Mesothelial cell of epicardium (in vitro differentiated cells): ENCODE measurements around the gene NAA38. TPM values are rescaled to one million over a fixed set of nuclear protein-coding genes. Genes with fewer than 3 reads are reported as not detected.

Experiments used
- DNase-seq, 2 experiments: peaks; one replicate each; pipeline ENCODE4 v3.0.0; 2021; ENCODE audit warnings: low spot score in 2 of 2; ENCODE audit not compliant: unreplicated experiment in 2 of 2
- H3K27ac Mint-ChIP-seq: 2 replicates; pipeline ENCODE4 v1.8.0; 2021; ENCODE audit warnings: mixed read lengths
- H3K27me3 Mint-ChIP-seq: 2 replicates; pipeline ENCODE4 v1.8.0; 2021; ENCODE audit warnings: low read depth, mixed read lengths
- H3K36me3 Mint-ChIP-seq: 2 replicates; pipeline ENCODE4 v1.8.0; 2021; ENCODE audit warnings: mixed read lengths
- H3K4me1 Mint-ChIP-seq: 2 replicates; pipeline ENCODE4 v1.8.0; 2021; ENCODE audit warnings: mixed read lengths
- H3K4me3 Mint-ChIP-seq: 2 replicates; pipeline ENCODE4 v1.8.0; 2021; ENCODE audit warnings: mild to moderate bottlenecking, moderate library complexity, mixed read lengths
- H3K9me3 Mint-ChIP-seq: 2 replicates; pipeline ENCODE4 v1.8.0; 2021; ENCODE audit warnings: mixed read lengths
- total RNA-seq: library from RNA; stranded (reverse); gene quantifications from 3 replicates; pipeline ENCODE4 v1.2.1, GENCODE V29; 2021
- TF ChIP-seq, protein P1 (sequence below): fragments of 200-600 bp; sonication (generic); IDR thresholded peaks from one replicate; pipeline ENCODE4 v1.5.0; 2021; ENCODE audit warnings: antibody characterized with exemption; ENCODE audit not compliant: unreplicated experiment

NAA38 gene
- total RNA-seq, 1 donor from 2014 or later = 67.2 TPM

DNA sequence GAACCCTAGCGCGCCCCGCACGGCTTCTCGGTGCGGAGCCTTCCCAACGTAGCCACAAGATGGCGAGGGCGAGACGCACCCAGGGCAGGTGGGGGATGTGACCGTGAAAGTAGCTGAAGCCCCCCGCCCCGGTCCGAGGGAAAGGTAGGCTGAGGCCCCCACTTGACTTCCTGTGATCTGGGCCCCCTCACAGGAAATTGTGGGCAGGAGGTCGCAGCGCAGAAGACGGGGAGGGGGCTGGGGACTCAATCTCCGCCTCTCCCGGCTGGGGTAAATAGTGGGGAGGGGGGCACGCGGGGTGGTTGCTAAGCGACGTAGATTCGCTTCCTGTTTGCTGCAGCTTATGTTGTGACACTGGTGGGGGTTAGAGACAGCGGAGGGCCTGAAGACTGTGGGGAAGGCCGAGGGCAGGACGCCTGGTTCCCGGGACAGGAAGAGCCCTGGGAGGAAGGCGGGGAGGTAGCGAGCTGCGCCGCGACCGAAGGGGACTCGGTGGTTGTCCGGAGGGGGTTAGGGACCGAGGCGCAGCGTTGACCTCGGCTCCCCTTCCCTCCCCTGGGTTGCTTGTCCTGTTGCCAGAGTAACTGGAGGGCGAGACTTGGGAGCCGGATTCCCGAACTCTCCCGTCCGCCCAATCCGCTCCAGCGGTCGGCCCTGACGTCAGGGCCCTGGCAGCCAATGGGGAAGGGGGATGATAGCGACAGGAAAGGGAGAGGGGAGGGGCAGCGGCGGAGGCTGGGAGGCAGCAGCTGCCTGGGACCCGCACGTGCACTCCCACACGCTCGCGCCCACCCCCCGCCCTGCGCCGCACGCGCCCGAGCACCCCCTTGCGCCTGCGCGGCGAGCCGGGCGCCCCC, 22.2 kb downstream of the NAA38 start:
- H3K27me3 Mint-ChIP-seq = peaks cover 18% of the 10 kb centered on the region
- H3K36me3 Mint-ChIP-seq = no peaks in the 10 kb centered on the region
- DNase-seq = peak; percentile 91 to 98
- peaks cover 43% of the 10 kb centered on the region for H3K4me1 Mint-ChIP-seq
- TF ChIP-seq, protein P1, sequence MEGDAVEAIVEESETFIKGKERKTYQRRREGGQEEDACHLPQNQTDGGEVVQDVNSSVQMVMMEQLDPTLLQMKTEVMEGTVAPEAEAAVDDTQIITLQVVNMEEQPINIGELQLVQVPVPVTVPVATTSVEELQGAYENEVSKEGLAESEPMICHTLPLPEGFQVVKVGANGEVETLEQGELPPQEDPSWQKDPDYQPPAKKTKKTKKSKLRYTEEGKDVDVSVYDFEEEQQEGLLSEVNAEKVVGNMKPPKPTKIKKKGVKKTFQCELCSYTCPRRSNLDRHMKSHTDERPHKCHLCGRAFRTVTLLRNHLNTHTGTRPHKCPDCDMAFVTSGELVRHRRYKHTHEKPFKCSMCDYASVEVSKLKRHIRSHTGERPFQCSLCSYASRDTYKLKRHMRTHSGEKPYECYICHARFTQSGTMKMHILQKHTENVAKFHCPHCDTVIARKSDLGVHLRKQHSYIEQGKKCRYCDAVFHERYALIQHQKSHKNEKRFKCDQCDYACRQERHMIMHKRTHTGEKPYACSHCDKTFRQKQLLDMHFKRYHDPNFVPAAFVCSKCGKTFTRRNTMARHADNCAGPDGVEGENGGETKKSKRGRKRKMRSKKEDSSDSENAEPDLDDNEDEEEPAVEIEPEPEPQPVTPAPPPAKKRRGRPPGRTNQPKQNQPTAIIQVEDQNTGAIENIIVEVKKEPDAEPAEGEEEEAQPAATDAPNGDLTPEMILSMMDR = peak; percentile 68
- no peaks in the 10 kb centered on the region for H3K9me3 Mint-ChIP-seq
- peak overlapping the region; percentile 100 for H3K27ac Mint-ChIP-seq
- peak overlapping the region; percentile 96 for H3K4me3 Mint-ChIP-seq

DNA sequence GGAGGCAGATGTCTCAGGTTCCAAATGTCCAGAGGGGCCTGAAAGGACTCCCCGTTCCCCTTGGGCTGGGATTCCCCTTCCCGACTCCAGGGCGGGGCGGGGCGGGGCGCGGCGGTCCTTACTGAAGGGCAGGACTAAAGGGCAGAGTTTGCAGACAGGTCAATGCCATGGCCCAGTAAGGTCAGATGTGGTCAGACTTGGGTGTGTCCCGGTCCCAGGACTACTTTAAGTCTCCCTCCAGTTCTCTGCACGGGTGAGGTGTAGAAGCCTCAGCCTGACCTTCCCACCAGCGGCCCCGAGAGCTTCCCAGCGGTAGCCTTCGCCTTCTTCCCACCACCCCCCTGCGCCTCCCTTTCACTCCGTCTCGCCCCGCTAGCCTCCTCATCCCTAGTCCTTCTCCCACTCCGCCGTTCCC, 22.8 kb downstream of the NAA38 start:
- peaks cover 19% of the 10 kb centered on the region for H3K27me3 Mint-ChIP-seq
- TF ChIP-seq, protein P1 = no peak
- H3K27ac Mint-ChIP-seq = peak overlapping the region; percentile 100
- no peaks in the 10 kb centered on the region for H3K36me3 Mint-ChIP-seq
- peaks cover 36% of the 10 kb centered on the region for H3K4me1 Mint-ChIP-seq
- H3K4me3 Mint-ChIP-seq = peak overlapping the region; percentile 94
- H3K9me3 Mint-ChIP-seq = no peaks in the 10 kb centered on the region
- DNase-seq = no peak

DNA sequence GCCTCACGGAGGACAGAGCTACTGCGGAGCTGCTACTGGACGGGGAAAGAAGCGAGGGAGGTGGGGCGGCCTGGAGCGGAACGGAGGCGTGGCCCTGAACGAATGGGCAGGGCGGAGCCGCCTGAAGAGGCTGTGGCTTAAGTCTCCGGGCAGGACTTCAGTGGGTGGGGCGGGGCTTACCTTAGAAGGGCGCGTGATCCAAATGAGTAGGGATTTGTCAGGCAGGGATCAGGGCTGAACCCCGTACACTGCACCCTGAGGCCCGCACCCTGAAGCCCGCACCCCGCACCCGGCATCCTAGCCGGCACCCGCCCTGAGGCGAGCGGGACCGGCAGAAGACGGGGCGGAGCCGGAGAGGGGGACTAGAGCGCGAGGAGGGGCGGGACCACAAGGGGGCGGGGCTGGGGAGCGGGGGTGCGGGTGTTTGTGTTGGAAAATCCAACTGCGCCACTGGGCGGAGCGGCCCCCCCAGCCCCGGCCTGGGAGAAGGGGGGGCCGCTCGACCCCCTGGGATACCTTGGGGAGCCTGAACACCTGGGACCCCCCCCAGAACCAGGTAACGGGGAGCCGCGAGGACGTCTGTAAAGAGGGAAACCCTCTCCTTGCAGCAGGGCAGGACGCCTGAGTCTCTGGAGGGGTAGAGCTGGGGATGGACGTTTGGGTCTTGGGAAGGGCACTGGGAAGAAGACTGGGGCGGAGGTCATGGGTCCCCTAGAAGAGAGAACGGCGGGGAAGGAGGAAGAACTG, 23.4 kb downstream of the NAA38 start, which contains the start of gene KDM6B:
TSS of gene KDM6B (plus strand) at position 423 of the 747 bp plus-strand sequence. CDS start 11,338 bp downstream, outside the sequence.
- peak within 1 kb of the TSS; percentile 94 for H3K4me3 Mint-ChIP-seq
- TF ChIP-seq, protein P1 = no peak
- no peaks in the 10 kb centered on the region for H3K9me3 Mint-ChIP-seq
- H3K27me3 Mint-ChIP-seq = peaks cover 22% of the 10 kb centered on the region
- no peaks in the 10 kb centered on the region for H3K36me3 Mint-ChIP-seq
- H3K4me1 Mint-ChIP-seq = peaks cover 31% of the 10 kb centered on the region
- peak; percentile 82 to 90 for DNase-seq
- H3K27ac Mint-ChIP-seq = peak within 1 kb of the TSS; percentile 100

DNA sequence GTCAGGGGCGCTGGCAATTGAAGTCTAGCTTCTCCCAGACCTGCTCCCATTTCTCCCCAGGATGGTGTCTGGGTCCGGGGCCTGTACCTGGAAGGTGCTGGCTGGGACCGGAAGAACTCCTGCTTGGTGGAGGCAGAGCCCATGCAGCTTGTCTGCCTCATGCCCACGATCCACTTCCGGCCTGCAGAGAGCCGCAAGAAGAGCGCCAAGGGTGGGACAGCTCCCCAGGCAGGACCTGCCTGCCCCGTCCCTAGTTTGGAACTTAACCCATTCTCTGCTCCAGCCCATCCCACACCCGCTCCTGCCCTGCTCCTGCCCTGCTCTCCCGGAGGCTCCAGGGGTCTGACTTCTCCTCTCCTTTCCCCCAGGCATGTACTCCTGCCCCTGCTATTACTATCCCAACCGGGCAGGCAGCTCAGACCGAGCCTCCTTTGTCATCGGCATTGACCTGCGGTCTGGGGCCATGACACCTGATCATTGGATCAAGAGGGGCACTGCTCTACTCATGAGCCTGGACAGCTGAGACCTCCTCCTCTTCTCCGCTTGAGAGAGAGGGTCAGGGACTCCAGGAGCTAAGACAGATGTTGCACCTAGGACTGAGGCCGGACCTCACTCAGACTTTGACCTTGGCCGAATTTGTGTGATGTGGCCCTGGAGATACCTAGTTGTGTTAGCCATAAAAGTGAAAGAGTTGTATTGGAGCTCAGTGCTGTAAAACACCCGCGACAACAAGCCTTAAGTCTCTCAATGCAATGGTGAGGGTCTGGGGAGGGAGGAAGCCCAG, 24.2 kb downstream of the NAA38 start:
- peaks cover 22% of the 10 kb centered on the region for H3K27me3 Mint-ChIP-seq
- TF ChIP-seq, protein P1 = no peak
- H3K4me3 Mint-ChIP-seq = peak overlapping the region; percentile 94
- no peaks in the 10 kb centered on the region for H3K36me3 Mint-ChIP-seq
- H3K27ac Mint-ChIP-seq = no peak overlapping the region
- no peaks in the 10 kb centered on the region for H3K9me3 Mint-ChIP-seq
- no peak for DNase-seq
- peaks cover 25% of the 10 kb centered on the region for H3K4me1 Mint-ChIP-seq

DNA sequence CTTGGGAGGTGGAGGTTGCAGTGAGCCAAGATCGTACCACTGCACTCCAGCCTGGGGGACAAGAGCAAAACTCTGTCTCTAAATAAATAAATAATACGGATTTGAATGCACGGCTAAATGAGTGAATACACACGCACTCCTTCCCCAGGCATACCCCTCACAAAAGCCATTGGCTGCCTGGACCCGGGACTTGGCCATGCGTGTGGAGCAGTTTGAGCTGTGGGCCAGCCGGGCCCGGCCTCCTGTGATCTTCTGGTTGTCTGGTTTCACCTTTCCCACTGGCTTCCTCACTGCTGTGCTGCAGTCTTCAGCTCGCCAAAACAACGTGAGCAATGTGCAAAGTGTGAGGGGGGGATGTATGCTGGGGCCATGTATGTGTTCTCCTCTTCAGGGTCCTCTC, 24.9 kb downstream of the NAA38 start:
- Mint-ChIP-seq H3K27ac (no peak overlapping the region), H3K4me3 (peak overlapping the region; percentile 13), H3K36me3 (no peaks in the 10 kb centered on the region), H3K9me3 (no peaks in the 10 kb centered on the region), H3K4me1 (peaks cover 21% of the 10 kb centered on the region), H3K27me3 (peaks cover 25% of the 10 kb centered on the region)
- no peak for DNase-seq
- TF ChIP-seq, protein P1 = no peak
